ENCODE measurements around the gene RIMS4. TPM values are rescaled to one million over a fixed set of nuclear protein-coding genes. Genes with fewer than 3 reads are reported as not detected.

RIMS4 gene
- total RNA-seq, 2 experiments from 2014 or later: not detected

DNA sequence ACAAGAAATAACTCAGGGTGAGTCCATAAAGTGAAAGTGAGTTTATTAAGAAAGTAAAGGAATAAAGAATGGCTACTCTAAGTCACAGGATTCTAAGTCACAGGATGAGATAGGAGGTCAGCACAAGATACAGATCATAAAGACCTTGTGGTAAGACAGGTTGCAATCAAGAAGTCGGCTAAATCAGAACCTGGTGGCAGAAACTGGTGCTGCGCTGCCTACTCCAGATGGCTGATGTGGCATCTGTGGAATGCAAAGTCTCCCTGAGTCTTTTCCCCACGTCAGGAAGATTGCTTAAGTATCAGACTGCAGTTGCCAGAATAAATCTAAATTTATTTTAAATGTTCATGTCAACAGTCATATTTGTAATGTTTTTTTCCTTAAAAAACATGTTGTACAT lies 75.4 kb downstream of the RIMS4 start:
- no peak overlapping the region for H3K4me3 Mint-ChIP-seq
- CTCF ChIA-PET: interaction anchor here (1.0 kb wide), 1 partner anchor 13 kb away, joined by 5 read pairs; no protein-coding TSS in a partner anchor

DNA sequence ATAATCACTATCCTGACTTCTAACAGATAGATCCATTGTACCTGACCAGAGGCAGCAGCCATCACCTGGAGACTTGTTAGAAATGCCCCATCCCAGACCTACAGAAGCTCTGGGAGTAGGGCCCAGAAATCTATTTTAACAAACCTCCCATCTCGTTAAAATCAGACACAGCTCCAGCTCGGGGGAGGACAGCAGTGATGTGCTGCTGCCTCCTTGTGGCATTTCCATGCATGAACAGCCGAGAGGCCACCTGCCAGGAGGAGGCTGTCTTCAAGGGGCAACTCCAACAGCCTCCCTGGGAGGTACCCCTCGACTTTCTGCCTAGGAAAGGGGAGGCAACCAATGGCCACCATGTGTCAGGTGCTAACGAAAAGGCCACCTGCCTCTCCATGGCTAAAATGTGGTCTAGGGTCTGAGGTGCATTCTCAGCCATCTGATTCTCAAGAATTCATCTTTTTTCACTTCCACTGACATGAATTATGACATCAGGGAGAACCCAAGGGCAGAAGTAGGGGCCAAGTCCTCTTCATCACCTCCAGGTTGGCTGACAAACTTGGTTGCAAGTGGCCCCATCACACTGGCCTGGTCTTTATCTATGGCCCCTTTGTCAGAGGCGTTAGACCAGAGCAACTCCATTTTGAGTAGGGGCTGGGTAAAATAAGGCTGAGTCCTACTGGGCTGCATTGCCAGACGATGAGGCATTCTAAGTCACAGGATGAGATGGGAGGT lies 76.8 kb downstream of the RIMS4 start:
- H3K36me3 Mint-ChIP-seq (ENCODE audit: low read depth): peaks cover 14% of the 10 kb centered on the region
- no peaks in the 10 kb centered on the region for H3K27me3 Mint-ChIP-seq
- CTCF ChIA-PET: interaction anchor here (1.2 to 2.8 kb wide), 2 partner anchors 50 to 123 kb away, joined by 3 to 8 read pairs; no protein-coding TSS in a partner anchor
- DNase-seq: peak; percentile 74
- no peak overlapping the region for H3K4me3 Mint-ChIP-seq
- POLR2A ChIA-PET: no interaction called here
- peaks cover 36% of the 10 kb centered on the region for H3K4me1 Mint-ChIP-seq
- peaks cover 13% of the 10 kb centered on the region for H3K9me3 Mint-ChIP-seq
- H3K27ac Mint-ChIP-seq: no peak overlapping the region

More for the DNA sequence above, 75.4 kb downstream of the RIMS4 start:
- Mint-ChIP-seq H3K9me3 (peaks cover 13% of the 10 kb centered on the region), H3K27me3 (no peaks in the 10 kb centered on the region), H3K4me1 (peaks cover 40% of the 10 kb centered on the region), H3K27ac (no peak overlapping the region), H3K36me3 (ENCODE audit: low read depth) (peaks cover 18% of the 10 kb centered on the region)
- no peak for DNase-seq
- POLR2A ChIA-PET: no interaction called here

DNA sequence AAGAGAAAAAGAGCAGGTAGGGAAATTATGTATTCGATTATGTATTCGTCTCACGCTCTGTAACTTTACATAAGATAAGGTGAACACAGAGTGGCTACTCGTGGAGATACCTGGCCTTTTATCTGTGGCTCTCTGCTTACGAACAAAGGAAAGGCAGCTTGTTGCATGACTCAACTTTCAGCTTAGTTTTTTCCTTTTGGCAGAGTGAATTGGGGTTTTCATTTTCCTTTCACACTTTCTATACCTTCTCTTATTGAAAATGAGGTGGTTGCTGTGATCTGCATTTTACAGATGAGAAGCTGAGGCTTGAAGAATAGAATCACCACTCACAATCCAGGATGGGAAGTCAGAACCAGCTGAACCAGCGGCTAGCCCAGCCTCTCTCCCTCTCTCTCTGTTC lies 78.0 kb downstream of the RIMS4 start:
- Mint-ChIP-seq H3K27me3 (no peaks in the 10 kb centered on the region), H3K9me3 (peaks cover 12% of the 10 kb centered on the region), H3K27ac (no peak overlapping the region), H3K36me3 (ENCODE audit: low read depth) (peaks cover 9% of the 10 kb centered on the region), H3K4me1 (peaks cover 31% of the 10 kb centered on the region), H3K4me3 (no peak overlapping the region)
- DNase-seq: no peak
- POLR2A ChIA-PET: no interaction called here
- CTCF ChIA-PET: interaction anchor here (2.8 kb wide), 1 partner anchor 49 kb away, joined by 8 read pairs; no protein-coding TSS in a partner anchor

DNA sequence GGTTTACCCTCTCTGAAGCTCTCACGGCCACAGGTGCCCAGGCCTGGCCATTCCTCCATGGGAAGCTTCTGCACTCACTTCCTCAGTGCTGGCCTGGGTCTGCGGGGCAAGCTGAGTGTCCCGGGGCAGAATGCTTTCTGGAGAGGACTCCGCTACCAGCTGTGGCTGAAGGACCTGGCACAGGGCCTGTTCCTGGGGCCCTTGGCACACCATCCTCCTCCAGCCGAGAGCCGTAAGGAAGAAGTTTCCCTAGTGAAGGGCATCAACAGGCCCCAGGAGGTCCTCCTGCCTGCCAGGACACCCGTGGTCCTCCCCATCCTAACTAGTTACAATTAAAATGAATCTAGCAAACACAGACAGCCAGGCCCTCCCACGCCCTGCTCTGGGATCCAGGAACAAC lies 78.7 kb downstream of the RIMS4 start:
- no peaks in the 10 kb centered on the region for H3K27me3 Mint-ChIP-seq
- no peak for DNase-seq
- H3K4me1 Mint-ChIP-seq: peaks cover 26% of the 10 kb centered on the region
- no peak overlapping the region for H3K4me3 Mint-ChIP-seq
- POLR2A ChIA-PET: no interaction called here
- H3K27ac Mint-ChIP-seq: no peak overlapping the region
- peaks cover 7% of the 10 kb centered on the region for H3K9me3 Mint-ChIP-seq
- CTCF ChIA-PET: interaction anchor here (2.8 kb wide), 1 partner anchor 48 kb away, joined by 8 read pairs; no protein-coding TSS in a partner anchor
- peaks cover 2% of the 10 kb centered on the region for H3K36me3 Mint-ChIP-seq (ENCODE audit: low read depth)

DNA sequence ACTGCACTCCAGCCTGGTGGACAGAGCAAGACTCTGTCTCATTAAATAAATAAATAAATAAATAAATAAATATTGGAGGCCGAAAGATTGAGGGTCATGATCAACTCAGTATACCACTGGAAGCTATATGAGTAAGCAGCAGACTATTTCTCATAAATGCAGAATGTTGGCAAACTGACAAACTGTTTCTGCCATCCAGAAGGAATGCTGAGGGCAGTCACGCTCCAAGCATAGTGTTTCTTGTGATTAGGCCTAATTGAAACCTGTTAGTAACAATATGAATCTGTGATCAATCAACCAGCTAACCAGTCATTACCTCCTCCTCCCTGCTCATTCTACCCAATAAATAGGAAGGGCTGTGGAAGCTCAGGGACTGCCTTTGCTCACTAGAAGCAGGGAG lies 79.9 kb downstream of the RIMS4 start:
- CTCF ChIA-PET: no interaction called here
- DNase-seq: no peak
- POLR2A ChIA-PET: no interaction called here
- no peaks in the 10 kb centered on the region for H3K36me3 Mint-ChIP-seq (ENCODE audit: low read depth)
- no peak overlapping the region for H3K4me3 Mint-ChIP-seq
- no peaks in the 10 kb centered on the region for H3K27me3 Mint-ChIP-seq
- no peak overlapping the region for H3K27ac Mint-ChIP-seq
- H3K9me3 Mint-ChIP-seq: no peaks in the 10 kb centered on the region
- H3K4me1 Mint-ChIP-seq: peaks cover 14% of the 10 kb centered on the region

DNA sequence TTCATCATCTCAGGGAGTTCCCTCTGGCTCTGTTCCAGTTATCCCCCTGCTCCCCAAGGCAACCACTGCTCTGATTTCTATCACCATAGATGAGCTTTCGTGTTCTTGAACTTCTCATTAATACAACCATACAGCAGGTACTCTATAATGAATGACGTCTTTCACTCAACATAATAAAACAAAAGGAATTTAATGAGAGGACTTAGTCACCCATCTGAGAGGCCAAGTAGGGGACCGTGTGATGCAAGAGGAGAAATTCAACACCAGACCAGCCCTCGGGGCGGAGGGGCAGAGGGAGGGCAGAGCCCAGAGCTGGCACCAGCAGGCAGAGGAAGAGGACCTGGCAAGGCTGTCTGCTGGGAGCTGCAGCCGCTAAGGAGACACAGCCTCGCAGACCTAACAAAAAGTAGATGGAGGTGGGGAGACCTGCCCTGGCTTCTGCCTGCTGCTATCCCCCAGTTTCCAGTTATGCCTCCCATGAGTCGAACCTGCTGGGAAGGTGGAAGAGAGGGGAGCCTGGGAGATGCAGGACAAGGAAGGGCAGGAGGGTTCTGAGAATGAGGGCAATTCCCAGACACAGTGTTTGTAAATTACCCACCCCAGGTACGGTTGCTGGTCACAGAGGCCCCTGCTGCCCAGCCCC lies 81.4 kb downstream of the RIMS4 start:
- Mint-ChIP-seq H3K27ac (no peak overlapping the region), H3K4me1 (peaks cover 12% of the 10 kb centered on the region), H3K4me3 (no peak overlapping the region), H3K9me3 (no peaks in the 10 kb centered on the region), H3K27me3 (no peaks in the 10 kb centered on the region), H3K36me3 (ENCODE audit: low read depth) (no peaks in the 10 kb centered on the region)
- no peak for DNase-seq
- ChIA-PET CTCF (interaction anchor here (1.3 kb wide), 1 partner anchor 46 kb away, joined by 3 read pairs; no protein-coding TSS in a partner anchor), POLR2A (no interaction called here)

DNA sequence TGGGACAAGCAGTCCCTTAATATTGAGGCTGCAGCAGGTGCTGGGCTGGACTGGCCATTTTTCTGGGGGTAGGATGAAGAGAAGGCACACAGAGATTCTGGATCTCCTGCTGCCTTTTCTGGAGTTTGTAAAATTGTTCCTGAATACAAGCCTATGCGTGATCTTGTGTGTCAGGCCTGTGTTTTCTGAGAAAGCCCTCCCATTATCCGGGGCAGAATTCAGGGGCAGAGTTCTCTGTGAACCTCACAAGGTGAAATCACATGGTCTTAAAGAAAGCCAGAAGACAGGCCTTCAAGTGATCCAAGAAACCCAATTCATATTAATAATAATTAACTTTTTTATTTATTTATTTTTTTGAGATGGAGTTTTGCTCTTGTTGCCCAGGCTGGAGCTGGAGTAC lies 82.7 kb downstream of the RIMS4 start:
- H3K9me3 Mint-ChIP-seq: no peaks in the 10 kb centered on the region

DNA sequence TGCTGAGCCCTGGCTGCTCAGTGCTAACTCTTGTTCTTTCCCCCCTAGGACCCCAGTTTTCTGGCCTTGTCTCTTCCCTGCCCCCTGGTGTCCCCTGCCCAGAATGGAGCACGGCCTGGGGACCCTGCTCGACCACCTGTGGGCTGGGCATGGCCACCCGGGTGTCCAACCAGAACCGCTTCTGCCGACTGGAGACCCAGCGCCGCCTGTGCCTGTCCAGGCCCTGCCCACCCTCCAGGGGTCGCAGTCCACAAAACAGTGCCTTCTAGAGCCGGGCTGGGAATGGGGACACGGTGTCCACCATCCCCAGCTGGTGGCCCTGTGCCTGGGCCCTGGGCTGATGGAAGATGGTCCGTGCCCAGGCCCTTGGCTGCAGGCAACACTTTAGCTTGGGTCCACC lies 83.3 kb downstream of the RIMS4 start:
- no peaks in the 10 kb centered on the region for H3K36me3 Mint-ChIP-seq (ENCODE audit: low read depth)
- no peak overlapping the region for H3K27ac Mint-ChIP-seq
- H3K4me3 Mint-ChIP-seq: no peak overlapping the region
- ChIA-PET POLR2A (no interaction called here), CTCF (no interaction called here)
- H3K9me3 Mint-ChIP-seq: no peaks in the 10 kb centered on the region
- H3K4me1 Mint-ChIP-seq: peaks cover under 1% of the 10 kb centered on the region
- no peaks in the 10 kb centered on the region for H3K27me3 Mint-ChIP-seq
- DNase-seq: no peak

More for the DNA sequence above, 82.7 kb downstream of the RIMS4 start:
- no peak for DNase-seq
- POLR2A ChIA-PET: no interaction called here
- CTCF ChIA-PET: no interaction called here
- Mint-ChIP-seq H3K27me3 (no peaks in the 10 kb centered on the region), H3K4me1 (peaks cover 7% of the 10 kb centered on the region), H3K27ac (no peak overlapping the region), H3K4me3 (no peak overlapping the region), H3K36me3 (ENCODE audit: low read depth) (no peaks in the 10 kb centered on the region)

DNA sequence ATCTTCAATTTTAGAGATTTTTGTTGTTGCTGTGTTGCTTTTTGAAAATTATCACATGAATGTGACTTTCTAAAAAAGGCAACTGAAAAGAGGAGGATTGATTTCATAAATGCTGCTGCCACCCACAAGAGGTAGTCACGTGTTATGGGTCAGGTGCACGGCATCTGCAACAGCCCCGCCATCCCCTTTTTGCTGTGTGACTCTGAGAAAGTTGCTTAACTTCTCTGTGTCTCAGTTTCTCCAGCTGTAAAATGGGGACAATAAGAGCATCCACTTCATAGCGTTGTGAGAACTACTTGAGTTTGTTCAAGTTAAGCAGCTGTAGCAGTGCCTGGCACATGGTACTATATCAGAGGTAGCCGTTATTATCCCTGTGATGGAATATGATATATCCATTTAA lies 84.5 kb downstream of the RIMS4 start:
- Mint-ChIP-seq H3K4me1 (no peaks in the 10 kb centered on the region), H3K4me3 (no peak overlapping the region), H3K27ac (no peak overlapping the region), H3K36me3 (ENCODE audit: low read depth) (no peaks in the 10 kb centered on the region), H3K9me3 (no peaks in the 10 kb centered on the region), H3K27me3 (no peaks in the 10 kb centered on the region)
- ChIA-PET CTCF (no interaction called here), POLR2A (no interaction called here)
- DNase-seq: no peak

DNA sequence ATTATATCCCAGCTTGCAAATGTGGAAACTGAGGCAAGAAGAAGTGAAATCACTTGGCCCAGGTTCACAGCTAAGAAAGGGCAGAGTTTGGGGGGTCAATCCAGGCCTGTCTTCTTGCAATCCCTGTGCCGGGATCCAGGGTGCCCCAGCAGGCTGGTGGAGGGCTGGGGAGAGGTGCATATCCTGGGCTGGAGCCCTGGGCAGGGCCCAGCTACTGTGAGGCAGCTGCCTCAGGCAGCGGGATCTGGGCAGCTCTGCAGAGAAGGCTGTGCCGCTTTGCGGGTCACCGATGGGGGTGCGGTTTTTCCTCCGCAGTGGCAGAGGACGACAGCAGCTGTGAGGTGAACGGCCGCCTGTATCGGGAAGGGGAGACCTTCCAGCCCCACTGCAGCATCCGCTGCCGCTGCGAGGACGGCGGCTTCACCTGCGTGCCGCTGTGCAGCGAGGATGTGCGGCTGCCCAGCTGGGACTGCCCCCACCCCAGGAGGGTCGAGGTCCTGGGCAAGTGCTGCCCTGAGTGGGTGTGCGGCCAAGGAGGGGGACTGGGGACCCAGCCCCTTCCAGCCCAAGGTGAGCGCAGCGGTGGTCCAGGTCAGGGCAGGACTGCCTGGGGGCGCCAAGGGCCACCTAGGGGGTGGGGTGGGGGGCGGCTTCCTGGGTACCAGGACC lies 85.8 kb downstream of the RIMS4 start:
- H3K9me3 Mint-ChIP-seq: no peaks in the 10 kb centered on the region
- H3K27me3 Mint-ChIP-seq: no peaks in the 10 kb centered on the region
- ChIA-PET POLR2A (no interaction called here), CTCF (interaction anchor here (1.0 kb wide), 1 partner anchor 188 kb away, joined by 3 read pairs; no protein-coding TSS in a partner anchor)
- no peaks in the 10 kb centered on the region for H3K4me1 Mint-ChIP-seq
- no peak for DNase-seq
- no peak overlapping the region for H3K4me3 Mint-ChIP-seq
- no peaks in the 10 kb centered on the region for H3K36me3 Mint-ChIP-seq (ENCODE audit: low read depth)
- H3K27ac Mint-ChIP-seq: no peak overlapping the region

DNA sequence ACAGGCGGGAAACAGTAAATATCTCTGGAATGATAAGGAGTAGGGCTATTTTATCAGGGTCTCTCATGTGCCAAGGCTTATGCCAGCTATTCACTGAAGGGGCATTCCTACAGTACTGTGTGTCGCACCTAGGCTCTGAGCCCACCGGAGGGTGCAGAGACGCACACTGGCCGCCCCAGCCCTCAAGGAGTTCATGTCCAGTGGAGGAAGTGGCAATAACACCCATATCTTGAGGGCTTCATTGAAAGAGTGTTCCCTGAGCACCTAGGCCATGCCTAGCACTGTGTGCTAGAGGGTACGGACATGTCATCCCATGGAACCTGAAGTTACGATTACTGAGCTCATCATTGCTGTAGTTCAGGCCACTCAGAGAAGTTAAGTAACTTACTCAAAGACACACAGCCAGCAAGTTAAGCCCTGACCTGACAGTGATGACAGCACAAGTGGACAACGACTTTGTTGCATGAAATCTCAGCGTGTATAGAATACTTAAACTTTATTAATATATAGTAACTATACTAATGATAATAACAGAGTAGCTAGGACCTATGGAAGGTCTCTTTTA lies 86.5 kb downstream of the RIMS4 start:
- Mint-ChIP-seq H3K4me1 (no peaks in the 10 kb centered on the region), H3K27me3 (no peaks in the 10 kb centered on the region), H3K36me3 (ENCODE audit: low read depth) (no peaks in the 10 kb centered on the region), H3K27ac (no peak overlapping the region), H3K9me3 (no peaks in the 10 kb centered on the region), H3K4me3 (no peak overlapping the region)
- ChIA-PET CTCF (interaction anchor here (1.0 to 1.7 kb wide), 3 partner anchors 21 to 188 kb away, joined by 3 to 7 read pairs (median 3); no protein-coding TSS in a partner anchor), POLR2A (no interaction called here)
- DNase-seq: no peak

DNA sequence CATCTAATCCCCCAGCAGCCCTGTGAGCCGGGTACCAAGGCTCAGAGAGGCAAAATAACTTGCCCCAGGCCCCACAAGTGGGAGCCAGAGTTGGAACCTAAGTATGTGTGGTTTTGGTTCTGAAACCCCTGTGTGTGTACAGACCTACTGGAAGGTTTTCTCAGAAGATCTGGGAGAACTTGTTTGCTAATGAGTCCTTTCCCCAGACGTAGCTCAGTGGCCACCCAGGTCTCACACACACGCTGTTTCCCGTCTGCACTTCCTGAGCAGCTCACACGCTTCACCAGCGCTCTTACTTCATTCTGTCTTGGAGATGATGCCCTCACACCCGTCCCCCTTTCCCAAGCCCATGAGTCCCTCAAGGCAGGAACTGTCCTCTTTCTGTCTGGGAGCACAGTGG lies 87.0 kb downstream of the RIMS4 start:
- no peak overlapping the region for H3K4me3 Mint-ChIP-seq
- H3K9me3 Mint-ChIP-seq: no peaks in the 10 kb centered on the region
- no peaks in the 10 kb centered on the region for H3K27me3 Mint-ChIP-seq
- H3K4me1 Mint-ChIP-seq: no peaks in the 10 kb centered on the region
- POLR2A ChIA-PET: no interaction called here
- no peaks in the 10 kb centered on the region for H3K36me3 Mint-ChIP-seq (ENCODE audit: low read depth)
- DNase-seq: no peak
- CTCF ChIA-PET: interaction anchor here (1.0 to 1.7 kb wide), 3 partner anchors 21 to 187 kb away, joined by 3 to 7 read pairs (median 3); no protein-coding TSS in a partner anchor
- H3K27ac Mint-ChIP-seq: no peak overlapping the region

DNA sequence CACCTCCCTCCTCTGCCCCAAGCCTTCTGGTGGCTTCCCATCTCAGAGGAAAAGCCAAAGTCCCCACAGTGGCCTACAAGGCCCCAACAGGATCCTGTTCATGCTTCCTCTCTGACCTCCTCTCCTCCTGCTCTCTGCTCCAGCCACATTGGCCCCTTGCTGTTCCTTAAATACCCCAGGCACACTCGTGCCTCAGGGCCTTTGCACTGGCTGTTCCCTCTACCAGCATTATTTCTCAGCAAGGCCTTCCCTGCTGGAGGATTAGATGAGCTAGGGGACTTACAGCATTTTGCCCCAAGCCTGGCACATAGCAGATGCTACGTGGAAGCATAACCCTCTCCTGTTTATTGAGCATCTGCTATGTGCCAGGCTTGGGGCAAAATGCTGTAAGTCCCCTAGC lies 87.4 kb downstream of the RIMS4 start:
- Mint-ChIP-seq H3K36me3 (ENCODE audit: low read depth) (no peaks in the 10 kb centered on the region), H3K27me3 (no peaks in the 10 kb centered on the region), H3K9me3 (no peaks in the 10 kb centered on the region), H3K4me1 (no peaks in the 10 kb centered on the region), H3K4me3 (no peak overlapping the region), H3K27ac (no peak overlapping the region)
- POLR2A ChIA-PET: no interaction called here
- CTCF ChIA-PET: interaction anchor here (1.2 to 1.7 kb wide), 2 partner anchors 20 to 39 kb away, joined by 3 to 7 read pairs; no protein-coding TSS in a partner anchor
- DNase-seq: no peak

All from activated CD4-positive, alpha-beta T cell treated with anti-CD3 and anti-CD28 coated beads, Interleukin-2, amount 10 ng/mL, durations not matched to agents 7 days and 5 days (primary cell).